HG02623 (cell line): Measurements from ENCODE around the gene OTUD3.
"Not testable (repeated sequence)": the region's sequence is repeated elsewhere in the genome, so short reads cannot be mapped to it uniquely, and the experiment has no call there.

Source experiments
- ATAC-seq: cut with Tn5 transposase; IDR thresholded peaks from one replicate; pipeline ENCODE4 v1.9.1; 2021; ENCODE audit warnings: moderate library complexity; ENCODE audit not compliant: unreplicated experiment

Gene OTUD3

GRCh38 chr1:19868575-19868974, 13.6 kb upstream of the OTUD3 start:
- not testable (repeated sequence) for ATAC-seq

- ATAC-seq: not testable (repeated sequence)
Observed at GRCh38 chr1:19869453-19869852, 12.7 kb upstream of the OTUD3 start.

GRCh38 chr1:19869929-19870328, 12.3 kb upstream of the OTUD3 start:
- ATAC-seq: no peak

- no peak for ATAC-seq
Observed at GRCh38 chr1:19872190-19872589, 10.0 kb upstream of the OTUD3 start.

GRCh38 chr1:19877181-19877750, 4.9 kb upstream of the OTUD3 start:
- no peak for ATAC-seq

GRCh38 chr1:19877821-19878636, 4.2 kb upstream of the OTUD3 start:
- no peak for ATAC-seq

- no peak for ATAC-seq
Observed at GRCh38 chr1:19878637-19878985, 3.6 kb upstream of the OTUD3 start.

GRCh38 chr1:19879227-19879626, 3.0 kb upstream of the OTUD3 start:
- ATAC-seq: no peak

GRCh38 chr1:19879661-19880060, 2.5 kb upstream of the OTUD3 start:
- no peak for ATAC-seq

- ATAC-seq: not testable (repeated sequence)
Observed at GRCh38 chr1:19880841-19881240, 1.4 kb upstream of the OTUD3 start.

- ATAC-seq: no peak
Observed at GRCh38 chr1:19884312-19884711, 2.1 kb downstream of the OTUD3 start.

- no peak for ATAC-seq
Observed at GRCh38 chr1:19885821-19886220, 3.6 kb downstream of the OTUD3 start.

- no peak for ATAC-seq
Observed at GRCh38 chr1:19888112-19888511, 5.9 kb downstream of the OTUD3 start.

- no peak for ATAC-seq
Observed at GRCh38 chr1:19889656-19890055, 7.5 kb downstream of the OTUD3 start.

GRCh38 chr1:19892129-19892528, 9.9 kb downstream of the OTUD3 start:
- no peak for ATAC-seq

- no peak for ATAC-seq
Observed at GRCh38 chr1:19892628-19893168, 10.5 kb downstream of the OTUD3 start.

- no peak for ATAC-seq
Observed at GRCh38 chr1:19893687-19894086, 11.5 kb downstream of the OTUD3 start.

GRCh38 chr1:19894218-19894617, 12.0 kb downstream of the OTUD3 start:
- ATAC-seq: no peak

GRCh38 chr1:19901653-19902052, 19.5 kb downstream of the OTUD3 start:
- ATAC-seq: no peak

GRCh38 chr1:19903621-19904020, 21.4 kb downstream of the OTUD3 start:
- no peak for ATAC-seq

GRCh38 chr1:19907456-19907855, 25.3 kb downstream of the OTUD3 start:
- ATAC-seq: no peak

- no peak for ATAC-seq
Observed at GRCh38 chr1:19909392-19909791, 27.2 kb downstream of the OTUD3 start.
